GM19238 (cell line): ENCODE measurements around the gene NCAM2.
"Not testable (repeated sequence)": the region's sequence is repeated elsewhere in the genome, so short reads cannot be mapped to it uniquely, and the experiment has no call there.

Source experiments
- DNase-seq: peaks from one replicate; pipeline ENCODE4 v3.0.0; 2011; ENCODE audit warnings: low spot score; ENCODE audit not compliant: insufficient read length

The NCAM2 gene

DNA sequence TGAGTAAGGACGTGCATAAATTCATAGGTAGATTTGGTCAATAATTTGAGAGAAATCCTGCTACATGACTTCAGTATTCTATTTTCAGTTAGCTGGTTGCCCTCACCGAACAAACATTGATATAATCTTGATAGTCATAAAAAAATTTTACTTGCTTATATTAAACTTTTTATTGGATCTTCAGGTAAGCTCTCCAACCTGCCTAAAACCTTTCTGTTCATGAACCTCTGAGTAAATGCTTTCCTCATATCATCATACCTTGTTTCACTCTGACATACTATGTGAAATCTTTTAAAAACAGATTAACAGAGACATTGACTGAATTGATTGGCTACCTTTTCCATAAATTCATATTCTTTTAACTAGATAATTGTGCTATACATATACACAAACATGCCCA, 299.0 kb downstream of the NCAM2 start:
- no peak for DNase-seq

DNA sequence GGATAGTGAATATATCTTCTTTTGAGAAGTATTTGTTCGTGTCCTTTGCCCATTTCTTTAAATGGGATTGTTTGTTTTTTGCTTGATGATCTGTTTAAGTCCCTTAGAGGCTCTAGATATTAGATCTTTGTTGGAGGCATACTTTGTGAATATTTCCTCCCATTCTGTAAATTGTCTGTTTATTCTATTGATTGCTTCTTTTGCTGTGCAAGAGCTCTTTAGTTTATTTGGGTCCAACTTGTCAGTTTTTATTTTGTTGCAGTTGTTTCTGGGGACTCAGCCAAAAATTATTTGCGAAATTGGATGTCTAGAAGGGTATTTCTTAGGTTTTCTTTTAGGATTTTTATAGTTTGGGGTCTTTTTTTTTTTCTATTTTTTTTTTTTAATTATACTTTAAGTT, 302.8 kb downstream of the NCAM2 start:
- DNase-seq = no peak

DNA sequence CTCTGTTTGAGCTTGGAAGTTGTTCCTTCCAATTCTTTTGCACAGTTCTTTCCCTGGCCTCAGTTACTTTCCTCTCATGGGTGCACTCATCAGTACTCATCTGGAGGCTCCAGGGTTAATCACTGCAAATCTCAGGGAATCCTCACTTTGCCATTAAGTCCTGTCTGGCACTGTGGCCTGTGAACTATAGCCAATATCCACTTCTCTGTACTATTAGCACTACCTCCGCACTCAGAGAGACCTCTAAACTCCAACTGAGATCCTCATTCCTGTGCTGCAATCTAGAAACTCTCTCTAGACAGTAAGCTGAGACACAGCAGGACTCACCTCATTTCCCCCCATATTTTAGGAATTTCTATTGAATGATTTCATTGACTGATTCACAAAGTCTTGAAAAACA, 311.3 kb downstream of the NCAM2 start:
- no peak for DNase-seq

DNA sequence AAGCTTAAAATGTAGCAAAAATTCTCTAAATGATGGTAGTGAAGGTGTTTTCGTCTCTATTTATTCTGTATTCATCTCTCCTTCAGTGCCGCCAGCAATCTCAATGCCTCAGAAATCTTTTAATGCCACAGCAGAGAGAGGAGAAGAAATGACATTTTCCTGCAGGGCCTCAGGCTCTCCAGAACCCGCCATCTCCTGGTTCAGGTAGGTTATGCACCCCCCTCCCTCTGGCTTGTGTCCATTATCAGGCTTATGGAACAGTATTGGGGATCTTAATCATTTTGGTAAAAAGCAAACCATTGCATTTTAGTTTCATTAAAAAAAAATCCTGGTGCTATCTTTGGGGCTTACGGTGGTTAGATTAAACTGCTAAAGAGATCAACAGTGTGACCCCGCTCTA, 326.1 kb downstream of the NCAM2 start:
- no peak for DNase-seq

DNA sequence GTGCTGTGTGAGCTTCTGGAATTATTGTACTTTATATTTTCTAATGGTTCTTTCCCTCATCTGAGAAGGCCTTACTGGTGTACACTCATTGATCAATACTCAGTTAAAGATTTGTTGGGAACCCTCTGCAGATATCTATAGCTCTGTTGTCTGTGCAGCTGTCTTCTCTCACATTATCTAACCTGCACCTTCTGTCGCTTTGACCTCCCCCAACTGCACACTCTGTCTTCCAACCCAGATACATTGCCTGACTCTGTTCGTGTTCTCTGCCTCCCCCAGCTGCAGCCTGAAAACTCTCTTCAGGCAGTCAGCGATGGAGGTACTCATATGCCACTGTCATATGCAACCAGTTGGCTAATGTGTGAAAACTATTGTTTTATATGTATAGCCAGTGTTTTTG, 334.3 kb downstream of the NCAM2 start:
- DNase-seq = no peak

DNA sequence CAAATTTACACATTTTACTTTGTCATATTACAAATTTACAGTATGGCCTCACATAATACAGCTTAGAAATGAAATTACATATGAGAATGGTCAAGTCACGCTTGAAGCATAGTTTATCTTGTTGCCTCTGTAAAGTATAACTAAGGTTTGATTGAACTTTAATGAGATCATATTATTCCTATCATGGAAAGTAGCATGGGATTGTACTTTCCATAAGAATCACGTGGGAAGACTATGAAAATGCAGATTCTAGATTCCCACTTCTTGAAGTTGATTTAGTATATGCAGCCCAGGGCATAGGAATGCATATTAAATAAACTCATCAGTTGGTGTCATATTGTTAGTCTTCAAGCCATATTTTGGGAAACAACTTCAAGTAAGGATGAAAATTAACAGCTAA, 342.8 kb downstream of the NCAM2 start:
- DNase-seq = no peak

DNA sequence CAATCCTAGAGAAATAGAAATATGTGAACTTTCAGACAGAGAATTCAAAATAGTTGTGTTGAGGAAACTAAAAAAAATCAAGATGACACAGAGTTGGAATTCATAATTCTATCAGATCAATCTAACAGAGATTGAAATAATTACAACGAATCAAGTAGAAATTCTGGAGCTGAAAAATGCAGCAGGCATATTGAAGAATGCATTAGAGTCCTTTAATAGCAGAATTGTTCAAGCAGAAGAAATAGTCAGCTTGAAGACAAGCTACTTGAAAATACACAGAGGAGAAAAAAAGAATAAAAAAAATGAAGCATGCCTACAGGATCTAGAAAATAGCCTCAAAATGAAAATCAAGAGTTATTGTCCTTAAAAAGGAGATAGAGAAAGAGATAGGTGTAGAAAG, 347.1 kb downstream of the NCAM2 start:
- no peak for DNase-seq

DNA sequence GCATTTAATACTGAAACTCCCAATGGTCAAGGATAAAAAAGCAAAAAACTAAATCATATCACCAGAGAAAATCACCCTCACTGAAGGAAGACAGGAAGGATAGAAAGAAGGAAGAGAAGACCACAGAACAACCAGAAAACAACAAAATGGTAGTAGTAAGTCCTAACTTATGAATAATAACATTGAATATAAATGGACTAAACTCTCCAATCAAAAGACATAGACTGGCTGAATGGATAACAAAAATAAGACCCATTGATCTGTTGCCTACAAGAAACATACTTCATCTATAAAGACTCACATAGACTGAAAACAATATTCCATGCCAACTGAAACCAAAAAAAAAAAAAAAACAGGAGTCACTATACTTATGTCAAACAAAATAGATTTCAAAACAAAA, 347.7 kb downstream of the NCAM2 start:
- no peak for DNase-seq

DNA sequence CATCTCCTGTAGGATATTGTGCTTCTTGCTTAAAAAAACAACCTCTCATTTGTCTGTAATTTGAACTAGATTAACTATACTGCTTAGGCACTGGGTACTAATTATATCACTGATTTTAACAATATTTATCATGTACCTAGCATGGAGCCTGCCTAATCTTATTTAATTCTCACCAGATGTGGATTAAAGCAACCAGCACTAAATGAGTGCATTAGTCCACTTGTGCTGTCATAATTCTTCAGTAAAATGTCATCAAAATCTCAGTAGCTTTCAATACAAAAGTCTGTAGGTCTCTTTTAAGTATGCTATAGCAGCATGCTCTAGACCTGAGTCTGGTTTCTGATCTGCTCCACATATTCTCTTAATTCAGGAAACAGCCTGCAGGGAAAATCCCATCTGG, 368.1 kb downstream of the NCAM2 start:
- no peak for DNase-seq

DNA sequence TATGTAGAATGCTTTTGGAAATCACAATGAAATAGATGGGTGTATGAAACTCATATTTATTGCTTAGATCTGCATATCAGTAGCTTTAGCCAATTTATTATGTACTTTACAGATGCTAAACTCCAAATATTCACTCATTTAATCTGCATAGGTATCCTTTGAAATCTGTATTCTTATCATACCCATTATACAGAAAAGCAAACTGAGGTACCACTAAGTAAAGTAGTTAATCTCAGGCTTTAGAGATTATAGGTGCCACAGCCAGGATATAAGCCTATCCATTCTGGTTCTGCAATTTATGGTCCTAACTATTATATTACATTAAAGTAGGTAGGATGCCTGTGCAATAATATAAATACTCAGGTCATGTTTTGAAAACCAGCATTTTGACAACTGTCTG, 369.4 kb downstream of the NCAM2 start:
- no peak for DNase-seq

DNA sequence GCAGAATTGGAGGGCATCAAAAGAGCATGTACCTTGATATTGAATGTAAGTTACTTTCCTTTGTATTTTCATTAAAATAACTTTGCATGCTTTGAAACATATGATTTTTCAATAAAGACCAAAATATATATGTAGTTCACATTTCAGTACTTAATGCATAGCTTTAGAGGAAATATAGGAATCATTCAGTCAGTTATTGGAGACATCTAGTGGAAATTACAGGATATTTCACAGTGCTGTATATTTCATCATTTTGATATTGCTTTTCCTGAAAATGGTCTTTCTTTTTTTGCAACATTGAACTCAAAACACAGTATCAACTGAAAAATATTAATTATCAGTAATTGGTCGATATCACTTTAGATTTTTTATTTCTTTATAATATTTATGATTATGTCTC, 375.8 kb downstream of the NCAM2 start:
- DNase-seq = no peak

DNA sequence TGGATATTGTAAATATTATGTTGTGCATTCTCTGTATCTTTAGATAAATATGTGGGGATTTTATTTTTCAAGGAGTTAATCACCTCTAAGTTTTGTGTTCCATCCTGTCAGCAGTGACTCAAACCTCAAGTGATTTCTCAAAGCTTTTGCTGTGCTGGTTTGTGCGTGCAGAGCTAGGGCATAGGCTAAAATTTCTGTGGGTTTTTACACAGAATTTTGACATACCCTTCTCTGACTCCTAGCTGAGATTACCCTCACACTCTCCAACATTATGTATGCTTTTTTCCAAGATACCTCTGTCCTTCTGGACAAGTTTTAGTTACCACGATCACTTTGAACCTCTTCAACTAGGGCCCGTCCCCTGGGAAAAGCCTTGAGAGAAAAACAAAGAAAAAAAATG, 384.9 kb downstream of the NCAM2 start:
- no peak for DNase-seq

DNA sequence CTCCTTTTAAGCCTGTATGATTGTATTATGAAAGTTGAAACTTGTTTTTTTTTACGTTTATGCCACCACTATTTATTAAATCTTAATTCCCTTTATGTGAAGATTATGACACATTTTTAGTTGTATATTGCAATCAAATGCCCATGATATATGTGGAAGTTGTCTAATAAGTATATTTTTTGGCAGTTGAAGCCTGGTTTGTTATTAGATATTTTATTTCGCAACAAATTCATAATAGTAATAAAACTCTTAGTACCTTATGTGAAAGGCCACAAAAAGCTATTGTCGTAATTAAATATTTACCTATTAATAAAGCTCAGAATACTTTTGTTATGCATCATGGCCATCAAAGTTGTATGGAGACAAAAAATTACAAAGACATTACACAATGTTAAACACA, 386.8 kb downstream of the NCAM2 start:
- no peak for DNase-seq

DNA sequence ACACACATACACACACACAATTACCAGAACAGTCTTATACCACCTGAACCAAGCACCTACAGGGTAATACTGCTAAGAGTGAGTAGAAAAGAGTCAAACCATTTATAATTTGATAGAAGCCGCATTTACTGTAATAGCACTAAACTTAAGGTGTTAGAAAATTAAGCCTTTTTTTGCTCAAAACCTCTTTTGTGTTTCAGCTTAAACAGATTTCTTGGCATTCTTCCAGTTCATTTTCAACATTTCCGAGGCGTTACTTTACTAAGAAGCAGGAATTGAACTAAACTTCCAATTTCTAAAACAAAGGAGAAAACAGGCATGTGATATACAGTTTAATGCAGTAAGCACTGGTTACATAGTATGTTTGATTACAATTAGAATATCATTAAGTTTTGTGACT, 387.2 kb downstream of the NCAM2 start:
- DNase-seq = no peak

DNA sequence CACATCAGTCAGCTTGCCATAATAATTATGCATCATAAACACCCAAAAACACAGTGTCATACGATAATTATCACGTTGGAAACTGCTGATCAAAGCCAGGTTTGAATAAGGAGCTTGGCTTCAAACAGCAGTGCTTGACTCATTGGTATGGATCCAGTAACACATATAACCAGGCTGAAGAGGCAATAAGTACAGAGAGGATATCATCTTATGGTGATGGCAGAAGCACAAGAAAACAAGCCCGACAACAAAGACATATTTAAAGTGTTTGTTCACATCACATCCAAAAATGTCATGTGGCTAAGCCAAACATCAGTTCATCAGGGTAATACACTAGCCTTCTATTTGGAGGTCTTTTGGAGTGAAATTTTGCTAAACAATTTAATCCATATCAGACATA, 389.7 kb downstream of the NCAM2 start:
- no peak for DNase-seq

DNA sequence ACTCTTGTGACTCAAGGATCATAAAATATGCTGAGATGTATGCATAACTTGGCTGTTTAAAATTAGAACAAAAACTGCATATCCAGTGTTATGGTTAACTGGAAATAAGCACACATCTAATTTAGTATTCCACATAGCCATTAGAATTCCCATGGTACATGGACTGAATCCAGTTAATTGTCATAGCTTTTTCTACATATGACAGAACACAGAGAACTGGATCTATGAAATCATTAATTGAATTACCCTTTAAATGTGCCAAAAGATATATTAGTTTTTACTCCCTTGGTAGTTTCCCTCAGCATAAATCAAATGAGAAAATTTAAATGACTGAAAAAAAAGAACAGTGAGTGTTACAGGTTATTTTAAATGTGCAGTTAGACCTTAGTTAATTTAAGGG, 395.9 kb downstream of the NCAM2 start:
- DNase-seq = no peak

DNA sequence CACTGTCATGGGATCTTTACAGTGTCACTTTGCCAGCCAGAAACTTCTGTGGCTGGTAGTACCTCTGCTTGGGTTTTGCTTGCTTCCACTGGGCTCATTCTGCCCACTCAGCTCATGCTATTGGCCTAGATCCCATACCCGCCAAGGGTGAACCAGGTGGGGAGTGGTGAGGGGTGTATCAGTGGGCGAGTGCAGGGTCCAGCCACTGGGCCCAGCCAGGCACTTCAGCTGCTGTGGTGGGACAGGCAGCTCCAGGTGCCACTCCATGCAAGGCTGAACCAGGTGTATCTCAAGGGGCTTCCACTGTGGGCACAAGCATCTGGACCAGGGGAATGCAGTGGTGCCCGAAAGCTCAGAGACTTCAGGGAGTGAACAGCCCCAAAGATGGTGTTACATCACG, 398.2 kb downstream of the NCAM2 start:
- no peak for DNase-seq

DNA sequence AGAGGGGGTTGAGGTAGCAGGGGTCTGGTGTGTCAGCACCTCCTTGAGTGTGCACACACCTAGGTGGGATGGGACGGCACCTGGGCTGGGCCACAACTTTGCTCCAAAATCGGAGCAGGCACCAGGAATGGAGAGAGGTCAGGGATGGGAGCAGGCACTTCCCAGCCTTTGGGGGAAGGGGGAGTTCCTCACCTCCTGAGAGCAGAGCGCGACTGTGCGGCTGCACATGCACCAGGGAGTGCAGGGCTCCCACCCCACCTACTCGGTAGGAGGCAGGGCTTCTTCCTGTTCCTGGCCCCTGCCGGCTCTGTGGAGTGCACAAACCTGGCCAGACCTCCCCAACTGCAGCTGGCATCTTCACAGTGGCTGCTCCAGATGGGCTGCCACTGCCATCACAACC, 399.3 kb downstream of the NCAM2 start:
- no peak for DNase-seq

DNA sequence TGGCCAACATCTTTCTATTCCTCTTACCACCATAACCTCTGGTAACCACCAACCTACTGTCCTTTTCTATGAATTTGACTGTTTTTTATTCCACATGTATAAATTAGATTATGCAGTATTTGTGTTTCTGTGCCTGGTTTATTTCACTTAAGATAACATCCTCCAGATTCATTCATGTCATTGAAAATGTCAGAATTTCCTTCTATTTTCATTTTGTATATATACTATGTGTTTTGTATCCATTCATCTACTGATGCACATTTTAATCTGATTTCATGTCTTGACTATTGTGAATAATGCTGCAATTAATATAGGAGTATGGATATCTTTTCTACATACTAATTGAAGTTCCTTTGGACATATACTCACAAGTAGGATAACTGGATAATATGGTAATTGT, 403.2 kb downstream of the NCAM2 start:
- DNase-seq = no peak

DNA sequence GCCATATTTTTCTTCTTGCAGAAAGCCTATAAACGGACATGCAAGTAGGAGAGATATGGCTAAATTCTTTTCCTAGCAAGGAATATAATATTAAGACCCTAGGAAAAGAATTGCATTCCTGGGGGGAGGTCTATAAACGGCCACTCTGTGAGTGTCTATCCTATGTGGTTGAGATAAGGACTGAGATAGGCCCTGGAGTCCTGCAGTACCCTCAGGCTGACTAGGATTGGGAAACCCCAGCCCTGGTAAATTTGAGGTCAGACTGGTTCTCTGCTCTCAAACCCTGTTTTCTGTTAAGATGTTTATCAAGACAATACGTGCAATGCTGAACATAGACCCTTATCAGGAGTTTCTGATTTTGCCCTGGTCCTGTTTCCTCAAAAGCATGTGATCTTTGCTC, 404.0 kb downstream of the NCAM2 start:
- DNase-seq = not testable (repeated sequence)

DNA sequence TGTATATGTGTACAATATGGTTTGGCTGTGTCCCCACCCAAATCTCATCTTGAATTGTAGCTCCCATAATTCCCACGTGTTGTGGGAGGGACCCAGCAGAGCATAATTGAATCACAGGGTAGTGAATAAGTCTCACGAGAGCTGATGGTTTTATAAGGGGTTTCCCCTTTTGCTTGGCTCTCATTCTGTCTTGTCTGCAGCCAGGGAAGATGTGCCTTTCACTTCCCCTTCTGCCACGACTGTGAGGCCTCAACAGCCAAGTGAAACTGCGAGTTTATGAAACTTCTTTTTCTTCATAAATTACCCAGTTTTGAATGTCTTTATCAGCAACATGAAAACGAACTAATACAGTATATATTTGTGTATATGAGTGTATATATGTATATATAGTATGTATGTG, 406.1 kb downstream of the NCAM2 start:
- not testable (repeated sequence) for DNase-seq

DNA sequence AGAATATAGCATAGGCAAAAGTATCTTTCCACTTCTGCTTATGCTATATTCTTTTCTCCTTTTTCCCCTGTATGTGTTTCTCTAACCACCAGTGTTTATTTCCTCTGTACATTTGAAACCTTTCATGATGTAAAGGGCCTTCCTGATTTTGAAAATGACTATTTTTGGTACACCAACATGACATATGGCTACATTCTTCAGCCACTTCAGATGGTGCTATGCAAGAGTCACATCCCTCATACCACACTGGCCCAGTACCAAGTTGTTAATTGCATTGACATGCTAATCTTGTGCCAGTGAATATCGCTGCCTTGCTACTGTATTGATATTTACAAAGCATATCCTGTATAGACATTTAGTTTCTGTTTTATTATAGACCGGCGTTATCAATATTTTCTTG, 408.7 kb downstream of the NCAM2 start:
- DNase-seq = no peak

DNA sequence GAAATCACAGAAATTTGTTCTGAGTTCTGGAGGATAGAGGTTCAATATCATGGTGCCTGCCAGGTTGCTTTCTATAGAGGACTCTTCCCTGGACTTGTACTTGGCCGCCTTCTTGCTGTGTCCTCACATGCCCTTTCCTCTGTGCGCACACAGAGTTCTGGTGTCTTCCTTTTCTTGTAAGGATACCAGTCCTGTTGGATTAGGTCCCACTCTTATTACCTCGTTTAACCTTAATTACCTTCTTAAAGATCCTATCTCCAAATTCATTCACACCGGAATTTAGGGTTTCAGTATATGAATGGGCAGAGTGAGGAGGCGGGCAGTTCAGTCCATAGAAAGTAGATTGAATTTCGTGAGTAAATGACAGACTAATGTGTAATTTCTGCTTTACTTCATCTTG, 413.9 kb downstream of the NCAM2 start:
- no peak for DNase-seq

DNA sequence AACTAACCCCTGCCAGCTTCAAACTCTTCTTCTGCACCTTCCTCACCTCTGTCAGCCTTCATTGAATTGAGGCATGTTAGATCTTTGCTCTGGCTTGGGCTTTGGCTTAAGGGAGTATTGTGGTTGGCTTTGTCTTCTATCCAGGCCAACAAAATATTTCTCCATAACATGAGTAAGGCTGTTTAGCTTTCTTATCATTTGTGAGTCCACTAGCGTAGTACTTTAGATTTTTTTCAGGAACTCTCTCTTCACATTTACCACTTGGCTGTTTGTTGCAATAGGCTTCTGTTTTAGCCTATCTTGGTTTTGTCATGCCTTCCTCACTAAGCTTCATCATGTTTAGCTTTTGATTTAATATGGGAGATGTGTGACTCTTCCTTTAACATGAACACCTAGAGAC, 417.5 kb downstream of the NCAM2 start:
- DNase-seq = no peak

DNA sequence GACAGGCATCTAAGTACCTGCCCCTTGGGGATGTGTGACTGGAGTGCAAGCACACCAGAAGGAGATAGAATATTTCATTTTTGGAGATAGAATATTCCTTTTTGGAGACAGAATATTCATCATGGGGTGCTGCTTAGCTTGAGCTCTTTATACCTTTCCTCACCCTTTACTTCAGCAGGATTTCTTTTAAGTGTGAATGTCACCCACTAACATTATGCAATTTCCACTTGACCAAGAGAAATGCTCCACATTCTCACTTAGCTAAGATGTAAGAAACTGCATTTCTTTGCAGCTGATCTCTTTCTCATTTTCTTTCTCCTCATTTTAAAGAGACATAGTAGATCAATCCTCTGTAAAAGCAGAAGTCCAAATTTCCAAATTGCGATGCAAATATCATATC, 436.7 kb downstream of the NCAM2 start:
- no peak for DNase-seq
